Suprapubic skin (tissue), 3 donors: ENCODE data around the gene NUCB1.

Experiments
- CTCF ChIP-seq, 2 donors: fragments of 200-600 bp in 1 of 2; fragments of 450-650 bp in 1 of 2; sonication (generic) in 1 of 2; IDR thresholded peaks; one replicate each; pipeline ENCODE4 v1.5.1; 2016 to 2019; ENCODE audit warnings: antibody characterized with exemption in 2 of 2, mild to moderate bottlenecking in 1 of 2, moderate library complexity in 1 of 2
- POLR2A ChIP-seq, 2 donors: fragments of 450-650 bp; IDR thresholded peaks; one replicate each; pipeline ENCODE4 v1.6.1; 2017; ENCODE audit warnings: antibody characterized with exemption in 2 of 2, mild to moderate bottlenecking in 2 of 2, moderate library complexity in 2 of 2

- TF ChIP-seq CTCF (IDR thresholded peaks at IDR 0.05) (no peak), POLR2A (IDR thresholded peaks at IDR 0.05) (peak in 1 of 2 donors; percentile 7)
These were observed 63.5 kb downstream of the NUCB1 start for GRCh38 chr19:48963371-48964204.
